ENCODE data around the gene TMEM40.

DNA sequence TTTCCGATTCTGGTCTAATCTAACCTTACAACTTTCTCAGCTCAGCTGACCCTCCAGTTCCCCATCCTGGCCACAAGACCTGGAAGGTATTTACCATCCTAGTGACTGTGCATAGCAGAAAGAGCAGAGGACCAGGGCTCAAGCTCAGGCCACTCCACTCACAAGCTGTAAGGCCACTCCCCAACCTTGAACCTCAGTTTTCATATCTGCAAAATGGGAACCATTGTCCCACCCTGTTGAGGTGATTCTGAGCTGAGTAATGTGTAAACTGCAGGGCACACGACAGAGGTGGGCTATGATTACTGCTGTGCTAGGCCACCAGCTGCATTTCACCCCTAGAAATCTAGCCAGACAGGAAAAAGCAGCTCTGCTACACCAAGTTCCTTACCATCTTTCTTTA lies 21.7 kb downstream of the TMEM40 start:
- TF ChIP-seq, protein P1, sequence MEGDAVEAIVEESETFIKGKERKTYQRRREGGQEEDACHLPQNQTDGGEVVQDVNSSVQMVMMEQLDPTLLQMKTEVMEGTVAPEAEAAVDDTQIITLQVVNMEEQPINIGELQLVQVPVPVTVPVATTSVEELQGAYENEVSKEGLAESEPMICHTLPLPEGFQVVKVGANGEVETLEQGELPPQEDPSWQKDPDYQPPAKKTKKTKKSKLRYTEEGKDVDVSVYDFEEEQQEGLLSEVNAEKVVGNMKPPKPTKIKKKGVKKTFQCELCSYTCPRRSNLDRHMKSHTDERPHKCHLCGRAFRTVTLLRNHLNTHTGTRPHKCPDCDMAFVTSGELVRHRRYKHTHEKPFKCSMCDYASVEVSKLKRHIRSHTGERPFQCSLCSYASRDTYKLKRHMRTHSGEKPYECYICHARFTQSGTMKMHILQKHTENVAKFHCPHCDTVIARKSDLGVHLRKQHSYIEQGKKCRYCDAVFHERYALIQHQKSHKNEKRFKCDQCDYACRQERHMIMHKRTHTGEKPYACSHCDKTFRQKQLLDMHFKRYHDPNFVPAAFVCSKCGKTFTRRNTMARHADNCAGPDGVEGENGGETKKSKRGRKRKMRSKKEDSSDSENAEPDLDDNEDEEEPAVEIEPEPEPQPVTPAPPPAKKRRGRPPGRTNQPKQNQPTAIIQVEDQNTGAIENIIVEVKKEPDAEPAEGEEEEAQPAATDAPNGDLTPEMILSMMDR (conservative IDR thresholded peaks at IDR 0.05; ENCODE audit: low read depth in 2 of 2) = no peak
- TF ChIP-seq, protein P2, sequence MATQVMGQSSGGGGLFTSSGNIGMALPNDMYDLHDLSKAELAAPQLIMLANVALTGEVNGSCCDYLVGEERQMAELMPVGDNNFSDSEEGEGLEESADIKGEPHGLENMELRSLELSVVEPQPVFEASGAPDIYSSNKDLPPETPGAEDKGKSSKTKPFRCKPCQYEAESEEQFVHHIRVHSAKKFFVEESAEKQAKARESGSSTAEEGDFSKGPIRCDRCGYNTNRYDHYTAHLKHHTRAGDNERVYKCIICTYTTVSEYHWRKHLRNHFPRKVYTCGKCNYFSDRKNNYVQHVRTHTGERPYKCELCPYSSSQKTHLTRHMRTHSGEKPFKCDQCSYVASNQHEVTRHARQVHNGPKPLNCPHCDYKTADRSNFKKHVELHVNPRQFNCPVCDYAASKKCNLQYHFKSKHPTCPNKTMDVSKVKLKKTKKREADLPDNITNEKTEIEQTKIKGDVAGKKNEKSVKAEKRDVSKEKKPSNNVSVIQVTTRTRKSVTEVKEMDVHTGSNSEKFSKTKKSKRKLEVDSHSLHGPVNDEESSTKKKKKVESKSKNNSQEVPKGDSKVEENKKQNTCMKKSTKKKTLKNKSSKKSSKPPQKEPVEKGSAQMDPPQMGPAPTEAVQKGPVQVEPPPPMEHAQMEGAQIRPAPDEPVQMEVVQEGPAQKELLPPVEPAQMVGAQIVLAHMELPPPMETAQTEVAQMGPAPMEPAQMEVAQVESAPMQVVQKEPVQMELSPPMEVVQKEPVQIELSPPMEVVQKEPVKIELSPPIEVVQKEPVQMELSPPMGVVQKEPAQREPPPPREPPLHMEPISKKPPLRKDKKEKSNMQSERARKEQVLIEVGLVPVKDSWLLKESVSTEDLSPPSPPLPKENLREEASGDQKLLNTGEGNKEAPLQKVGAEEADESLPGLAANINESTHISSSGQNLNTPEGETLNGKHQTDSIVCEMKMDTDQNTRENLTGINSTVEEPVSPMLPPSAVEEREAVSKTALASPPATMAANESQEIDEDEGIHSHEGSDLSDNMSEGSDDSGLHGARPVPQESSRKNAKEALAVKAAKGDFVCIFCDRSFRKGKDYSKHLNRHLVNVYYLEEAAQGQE (IDR thresholded peaks at IDR 0.05; ENCODE audit: unreplicated experiment) = no peak
- TF ChIP-seq POLR2AphosphoS5 (IDR thresholded peaks at IDR 0.05; ENCODE audit: low read depth) (no peak), EZH2 (IDR thresholded peaks at IDR 0.05; ENCODE audit: low read depth, unreplicated experiment) (no peak), EZH2phosphoT487 (IDR thresholded peaks at IDR 0.05; ENCODE audit: unreplicated experiment) (no peak), JUNB (IDR thresholded peaks at IDR 0.05; ENCODE audit: unreplicated experiment) (no peak), CREB1 (CRISPR knock-in tag; IDR thresholded peaks at IDR 0.05; ENCODE audit: low read depth) (no peak)
- TF ChIP-seq, protein P3, sequence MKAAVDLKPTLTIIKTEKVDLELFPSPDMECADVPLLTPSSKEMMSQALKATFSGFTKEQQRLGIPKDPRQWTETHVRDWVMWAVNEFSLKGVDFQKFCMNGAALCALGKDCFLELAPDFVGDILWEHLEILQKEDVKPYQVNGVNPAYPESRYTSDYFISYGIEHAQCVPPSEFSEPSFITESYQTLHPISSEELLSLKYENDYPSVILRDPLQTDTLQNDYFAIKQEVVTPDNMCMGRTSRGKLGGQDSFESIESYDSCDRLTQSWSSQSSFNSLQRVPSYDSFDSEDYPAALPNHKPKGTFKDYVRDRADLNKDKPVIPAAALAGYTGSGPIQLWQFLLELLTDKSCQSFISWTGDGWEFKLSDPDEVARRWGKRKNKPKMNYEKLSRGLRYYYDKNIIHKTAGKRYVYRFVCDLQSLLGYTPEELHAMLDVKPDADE (IDR thresholded peaks at IDR 0.05) = no peak

Measured in GM23338 (cell line).